Chondrocyte (in vitro differentiated cells): ENCODE data around the gene WNK1. TPM values are rescaled to one million over a fixed set of nuclear protein-coding genes. Genes with fewer than 3 reads are reported as not detected.

ENCODE experiments used
- DNase-seq: peaks from one replicate; pipeline ENCODE4 v3.0.0; 2021; ENCODE audit warnings: mixed read lengths, low spot score
- H3K27ac Mint-ChIP-seq: one replicate; pipeline ENCODE4 v1.8.0; 2021; ENCODE audit warnings: mild to moderate bottlenecking, moderate library complexity, mixed read lengths; ENCODE audit not compliant: unreplicated experiment
- H3K27me3 Mint-ChIP-seq: 2 replicates; pipeline ENCODE4 v1.8.0; 2021; ENCODE audit warnings: low read depth, mixed read lengths
- H3K36me3 Mint-ChIP-seq: 2 replicates; pipeline ENCODE4 v1.8.0; 2021; ENCODE audit warnings: low read depth, mixed read lengths
- H3K4me1 Mint-ChIP-seq: 2 replicates; pipeline ENCODE4 v1.8.0; 2021; ENCODE audit warnings: low read depth, mild to moderate bottlenecking, mixed read lengths
- H3K4me3 Mint-ChIP-seq: one replicate; pipeline ENCODE4 v1.8.0; 2021; ENCODE audit warnings: mild to moderate bottlenecking, moderate library complexity, mixed read lengths; ENCODE audit not compliant: unreplicated experiment
- H3K9me3 Mint-ChIP-seq: 2 replicates; pipeline ENCODE4 v1.8.0; 2021; ENCODE audit warnings: low read depth, mixed read lengths
- total RNA-seq: library from RNA; stranded (reverse); gene quantifications from 3 replicates; pipeline ENCODE4 v1.2.1, GENCODE V29; 2021
- TF ChIP-seq, protein P1 (sequence below): fragments of 200-600 bp; sonication (generic); IDR thresholded peaks from 2 replicates; pipeline ENCODE4 v1.5.0; 2021; ENCODE audit warnings: antibody characterized with exemption, mild to moderate bottlenecking, moderate library complexity

WNK1 gene
- total RNA-seq, 1 donor from 2014 or later, result 163 TPM

DNA sequence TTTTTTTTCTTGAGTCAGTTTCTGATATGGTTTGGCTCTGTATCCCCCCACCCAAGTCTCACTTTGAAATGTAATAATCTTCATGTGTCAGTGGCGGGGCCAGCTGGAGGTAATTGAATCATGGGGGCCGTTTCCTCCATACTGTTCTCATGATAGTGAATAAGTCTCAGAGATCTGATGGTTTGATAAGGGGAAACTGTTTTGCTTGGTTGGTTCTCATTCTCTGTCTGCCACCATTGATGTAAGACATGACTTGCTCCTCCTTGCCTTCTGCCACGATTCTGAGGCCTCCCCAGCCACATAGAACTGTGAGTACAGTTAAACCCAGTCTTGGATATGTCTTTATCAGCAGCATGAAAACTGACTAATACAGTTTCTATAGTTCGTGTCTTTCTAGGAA is 42.9 kb downstream of the WNK1 start:
- TF ChIP-seq, protein P1, sequence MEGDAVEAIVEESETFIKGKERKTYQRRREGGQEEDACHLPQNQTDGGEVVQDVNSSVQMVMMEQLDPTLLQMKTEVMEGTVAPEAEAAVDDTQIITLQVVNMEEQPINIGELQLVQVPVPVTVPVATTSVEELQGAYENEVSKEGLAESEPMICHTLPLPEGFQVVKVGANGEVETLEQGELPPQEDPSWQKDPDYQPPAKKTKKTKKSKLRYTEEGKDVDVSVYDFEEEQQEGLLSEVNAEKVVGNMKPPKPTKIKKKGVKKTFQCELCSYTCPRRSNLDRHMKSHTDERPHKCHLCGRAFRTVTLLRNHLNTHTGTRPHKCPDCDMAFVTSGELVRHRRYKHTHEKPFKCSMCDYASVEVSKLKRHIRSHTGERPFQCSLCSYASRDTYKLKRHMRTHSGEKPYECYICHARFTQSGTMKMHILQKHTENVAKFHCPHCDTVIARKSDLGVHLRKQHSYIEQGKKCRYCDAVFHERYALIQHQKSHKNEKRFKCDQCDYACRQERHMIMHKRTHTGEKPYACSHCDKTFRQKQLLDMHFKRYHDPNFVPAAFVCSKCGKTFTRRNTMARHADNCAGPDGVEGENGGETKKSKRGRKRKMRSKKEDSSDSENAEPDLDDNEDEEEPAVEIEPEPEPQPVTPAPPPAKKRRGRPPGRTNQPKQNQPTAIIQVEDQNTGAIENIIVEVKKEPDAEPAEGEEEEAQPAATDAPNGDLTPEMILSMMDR, result no peak
- Mint-ChIP-seq H3K27ac (peak overlapping the region; percentile 65), H3K4me1 (peaks cover 61% of the 10 kb centered on the region), H3K36me3 (no peaks in the 10 kb centered on the region), H3K4me3 (no peak overlapping the region), H3K27me3 (no peaks in the 10 kb centered on the region), H3K9me3 (no peaks in the 10 kb centered on the region)
- no peak for DNase-seq

DNA sequence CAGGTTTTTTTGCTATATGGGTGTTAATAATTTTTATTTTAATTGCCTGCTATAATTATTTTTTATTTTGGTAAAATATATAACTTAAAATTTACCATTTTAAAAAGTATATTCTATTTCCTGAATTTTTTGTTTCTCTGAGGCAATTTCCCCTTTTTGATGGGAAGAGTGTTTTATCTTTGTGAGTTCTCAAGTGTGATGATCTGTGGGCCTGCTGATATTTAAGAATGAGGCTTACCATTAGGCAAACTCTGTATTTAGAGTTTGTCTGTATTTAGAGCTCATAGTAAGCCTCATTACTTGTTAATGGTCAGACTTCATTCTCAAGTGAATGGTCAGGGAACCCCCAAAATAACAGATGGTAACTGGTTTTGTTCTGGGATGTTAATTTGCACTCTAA is 48.0 kb downstream of the WNK1 start:
- no peak for DNase-seq
- H3K4me1 Mint-ChIP-seq, result peaks cover 63% of the 10 kb centered on the region
- H3K27ac Mint-ChIP-seq, result no peak overlapping the region
- H3K4me3 Mint-ChIP-seq, result no peak overlapping the region
- H3K27me3 Mint-ChIP-seq, result no peaks in the 10 kb centered on the region
- no peaks in the 10 kb centered on the region for H3K36me3 Mint-ChIP-seq
- TF ChIP-seq, protein P1, result no peak
- H3K9me3 Mint-ChIP-seq, result no peaks in the 10 kb centered on the region

DNA sequence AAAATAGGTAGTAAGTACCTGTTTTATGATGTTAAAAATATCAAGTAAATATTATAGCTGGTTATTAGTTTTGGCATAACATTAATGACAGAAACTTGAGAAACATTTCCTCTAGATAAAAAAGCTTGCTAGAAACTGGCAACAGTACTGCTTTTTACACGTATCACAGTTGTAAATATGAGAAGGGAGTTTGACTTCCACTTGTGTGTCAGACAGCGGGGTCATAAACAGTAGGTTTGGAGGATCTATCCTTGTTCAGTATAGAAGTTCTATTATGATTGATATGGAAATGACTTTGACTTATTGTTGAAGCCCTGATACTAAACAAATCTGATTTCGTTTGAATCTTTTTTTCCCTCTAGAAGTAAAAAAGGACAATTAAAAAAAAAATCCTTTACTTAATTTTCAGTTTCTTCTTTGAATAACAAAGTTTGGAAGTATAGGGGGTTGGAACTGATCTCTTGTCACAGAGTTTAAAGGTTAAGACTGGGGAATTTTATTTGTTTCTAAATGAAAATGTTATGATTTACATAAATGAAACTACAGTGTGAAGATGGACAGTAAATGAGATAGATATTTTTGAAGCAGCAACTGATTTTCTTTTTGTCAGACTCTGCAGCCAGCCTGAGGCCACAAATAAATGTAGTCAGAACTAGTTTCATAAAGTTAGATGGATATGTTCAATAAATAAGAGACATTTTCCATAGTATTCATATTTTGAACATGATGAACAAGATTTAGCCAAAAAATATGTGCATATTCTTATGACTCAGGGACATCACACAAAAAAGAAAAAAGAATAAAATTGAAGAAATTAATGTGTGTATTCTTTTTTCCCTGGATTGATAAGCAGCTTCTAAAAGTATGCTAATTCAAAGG is 50.1 kb downstream of the WNK1 start:
- Mint-ChIP-seq H3K36me3 (no peaks in the 10 kb centered on the region), H3K27ac (peak overlapping the region; percentile 58), H3K27me3 (no peaks in the 10 kb centered on the region), H3K9me3 (no peaks in the 10 kb centered on the region), H3K4me3 (no peak overlapping the region), H3K4me1 (peaks cover 61% of the 10 kb centered on the region)
- TF ChIP-seq, protein P1, result no peak
- DNase-seq, result no peak

DNA sequence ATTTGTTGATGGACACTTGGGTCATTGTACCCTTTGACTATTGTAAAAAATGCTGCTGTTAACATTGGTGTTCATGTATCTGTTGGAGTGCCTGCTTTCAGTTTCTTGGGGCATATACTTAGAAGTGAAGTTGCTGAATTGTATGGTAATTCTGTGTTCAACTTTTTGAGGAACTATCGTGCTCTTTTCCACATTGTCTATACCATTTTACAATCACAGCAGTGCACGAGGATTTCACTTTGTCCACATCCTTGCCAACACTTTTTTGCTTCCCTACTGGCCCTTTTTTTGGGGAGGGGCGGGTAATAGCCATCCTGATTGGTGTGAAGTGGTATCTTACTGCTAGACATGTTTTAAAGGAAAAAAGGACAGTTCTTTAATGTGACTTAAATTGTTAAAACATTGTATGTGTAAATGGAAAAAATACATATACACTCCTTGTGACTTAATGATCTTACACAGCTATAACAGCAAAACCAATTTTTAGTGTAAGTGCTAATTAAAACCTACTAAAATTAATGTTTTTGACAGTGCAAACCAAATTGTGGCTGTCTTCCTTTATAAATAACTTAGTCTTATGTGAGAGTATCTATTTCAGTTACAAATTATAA is 52.7 kb downstream of the WNK1 start:
- no peaks in the 10 kb centered on the region for H3K36me3 Mint-ChIP-seq
- no peaks in the 10 kb centered on the region for H3K27me3 Mint-ChIP-seq
- TF ChIP-seq, protein P1, result no peak
- no peak for DNase-seq
- H3K27ac Mint-ChIP-seq, result no peak overlapping the region
- H3K9me3 Mint-ChIP-seq, result no peaks in the 10 kb centered on the region
- no peak overlapping the region for H3K4me3 Mint-ChIP-seq
- H3K4me1 Mint-ChIP-seq, result peaks cover 68% of the 10 kb centered on the region

DNA sequence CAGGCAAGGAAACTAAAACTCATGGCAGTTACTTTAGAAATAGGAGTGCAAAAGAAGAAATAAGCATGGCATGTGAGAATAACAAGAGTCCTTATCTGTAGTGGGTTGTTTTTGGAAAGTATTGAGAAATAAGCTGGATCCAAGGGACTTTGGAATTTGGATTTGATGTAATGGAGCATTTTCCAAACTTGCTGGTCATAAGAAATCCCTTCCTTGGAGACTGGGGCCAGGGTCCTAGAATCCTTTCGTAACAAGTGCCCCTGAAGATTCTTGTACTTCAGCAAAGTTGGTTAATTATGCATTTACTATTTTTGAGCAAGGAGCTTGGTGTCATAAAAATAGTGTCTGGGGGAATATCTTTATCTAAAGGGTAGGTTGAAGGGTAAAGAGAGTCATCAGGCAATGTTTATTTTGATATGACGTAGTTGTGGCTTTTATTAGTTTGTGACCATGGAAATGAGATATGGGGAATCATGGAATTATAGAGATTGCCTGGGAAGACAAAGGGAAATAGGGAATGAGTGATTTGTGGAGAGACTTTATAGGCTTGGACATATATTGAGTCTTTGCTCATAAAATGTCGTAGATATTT is 53.9 kb downstream of the WNK1 start:
- H3K4me3 Mint-ChIP-seq, result no peak overlapping the region
- no peaks in the 10 kb centered on the region for H3K27me3 Mint-ChIP-seq
- no peak for DNase-seq
- no peaks in the 10 kb centered on the region for H3K9me3 Mint-ChIP-seq
- H3K36me3 Mint-ChIP-seq, result no peaks in the 10 kb centered on the region
- TF ChIP-seq, protein P1, result no peak
- H3K27ac Mint-ChIP-seq, result peak overlapping the region; percentile 50
- H3K4me1 Mint-ChIP-seq, result peaks cover 72% of the 10 kb centered on the region
